ENCODE data around the gene BNC2. TPM values are rescaled to one million over a fixed set of nuclear protein-coding genes. Genes with fewer than 3 reads are reported as not detected.

BNC2 gene
- total and polyA plus RNA-seq, 2 of the 13 experiments (the other 11 are each of a cell fraction or from before 2014, with no cell fraction given), result not detected

DNA sequence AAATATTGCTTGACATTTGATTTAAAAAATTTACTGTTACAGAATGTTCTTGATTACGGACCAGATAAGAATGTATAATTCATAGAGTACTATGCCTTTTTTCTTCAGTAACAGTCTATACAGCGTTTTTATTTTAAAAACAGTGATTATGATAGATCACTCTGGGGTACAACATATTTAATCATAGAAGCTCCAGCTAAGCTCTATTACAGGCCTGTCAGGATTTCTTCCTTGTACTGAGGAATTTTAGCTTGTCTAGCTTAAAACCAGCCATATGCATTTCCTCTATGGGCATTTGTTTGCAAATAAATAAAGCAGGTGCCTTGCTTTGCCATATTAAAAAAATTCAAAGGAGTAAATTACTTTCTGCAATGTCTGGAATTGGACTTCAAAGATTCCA lies 423.8 kb downstream of the BNC2 start:
- in situ Hi-C loops (cut with HindIII; ENCODE audit: extremely low pct_ligation_motif_present, low pct_unique_long_range_greater_than_20kb), result no loop called here
- Histone ChIP-seq H3K4me1 (ENCODE audit: insufficient read depth, low read length) (no peaks in the 10 kb centered on the region), H3K27me3 (ENCODE audit: control insufficient read depth in 1 of 2, insufficient read depth in 2 of 2, low read length in 2 of 2) (no peaks in the 10 kb centered on the region), H2AFZ (ENCODE audit: low read length) (no peak overlapping the region), H3K79me2 (ENCODE audit: insufficient read depth, low read length) (no peaks in the 10 kb centered on the region), H3K27ac (ENCODE audit: extremely low read length, insufficient read depth, low read length) (no peak overlapping the region), H4K20me1 (ENCODE audit: insufficient read depth, low read length) (no peaks in the 10 kb centered on the region), H3K9ac (ENCODE audit: insufficient read depth, low read depth, low read length) (no peak overlapping the region), H3K36me3 (replicated peaks in 1 of 2; ENCODE audit: control insufficient read depth in 1 of 2, insufficient read depth in 2 of 2, low read length in 2 of 2) (no peaks in the 10 kb centered on the region), H3K4me3 (replicated peaks in 1 of 3; ENCODE audit: insufficient read depth in 1 of 3, low read depth in 2 of 3, low read length in 3 of 3) (no peak overlapping the region), H3K4me2 (ENCODE audit: low read depth, low read length) (no peak overlapping the region), H3K9me3 (ENCODE audit: low read length) (no peaks in the 10 kb centered on the region)
- ATAC-seq (no peak), DNase-seq (ENCODE audit: low spot score) (no peak), FAIRE-seq (no peak)
- CTCF ChIA-PET (ENCODE audit: low intra/inter-chr PET ratio, low total read pairs), result no interaction called here
- POLR2A ChIA-PET, result no interaction called here
- no peak for TF ChIP-seq ZNF317 (CRISPR knock-in tag; IDR thresholded peaks at IDR 0.05)
- no peak for TF ChIP-seq BHLHE40 (IDR thresholded peaks at IDR 0.05; ENCODE audit: low read length)
- TF ChIP-seq ZNF841 (CRISPR knock-in tag; IDR thresholded peaks at IDR 0.05; ENCODE audit: borderline replicate concordance), result no peak
- TF ChIP-seq, protein P1, sequence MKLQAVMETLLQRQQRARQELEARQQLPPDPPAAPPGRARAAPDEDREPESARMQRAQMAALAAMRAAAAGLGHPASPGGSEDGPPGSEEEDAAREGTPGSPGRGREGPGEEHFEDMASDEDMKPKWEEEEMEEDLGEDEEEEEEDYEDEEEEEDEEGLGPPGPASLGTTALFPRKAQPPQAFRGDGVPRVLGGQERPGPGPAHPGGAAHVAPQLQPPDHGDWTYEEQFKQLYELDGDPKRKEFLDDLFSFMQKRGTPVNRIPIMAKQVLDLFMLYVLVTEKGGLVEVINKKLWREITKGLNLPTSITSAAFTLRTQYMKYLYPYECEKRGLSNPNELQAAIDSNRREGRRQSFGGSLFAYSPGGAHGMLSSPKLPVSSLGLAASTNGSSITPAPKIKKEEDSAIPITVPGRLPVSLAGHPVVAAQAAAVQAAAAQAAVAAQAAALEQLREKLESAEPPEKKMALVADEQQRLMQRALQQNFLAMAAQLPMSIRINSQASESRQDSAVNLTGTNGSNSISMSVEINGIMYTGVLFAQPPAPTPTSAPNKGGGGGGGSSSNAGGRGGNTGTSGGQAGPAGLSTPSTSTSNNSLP (IDR thresholded peaks at IDR 0.05; ENCODE audit: low read depth, low read length), result no peak
- TF ChIP-seq ZNF777 (CRISPR knock-in tag; IDR thresholded peaks at IDR 0.05), result no peak
- no peak for TF ChIP-seq ATRX (CRISPR knock-in tag; IDR thresholded peaks at IDR 0.05; ENCODE audit: borderline replicate concordance)
- TF ChIP-seq YEATS4 (CRISPR knock-in tag; IDR thresholded peaks at IDR 0.05; ENCODE audit: borderline replicate concordance), result no peak
- no peak for TF ChIP-seq ZNF225 (CRISPR knock-in tag; IDR thresholded peaks at IDR 0.05)
- TF ChIP-seq BRCA1 (CRISPR knock-in tag; IDR thresholded peaks at IDR 0.05), result no peak
- TF ChIP-seq, protein P2, sequence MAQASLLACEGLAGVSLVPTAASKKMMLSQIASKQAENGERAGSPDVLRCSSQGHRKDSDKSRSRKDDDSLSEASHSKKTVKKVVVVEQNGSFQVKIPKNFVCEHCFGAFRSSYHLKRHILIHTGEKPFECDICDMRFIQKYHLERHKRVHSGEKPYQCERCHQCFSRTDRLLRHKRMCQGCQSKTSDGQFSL (CRISPR knock-in tag; IDR thresholded peaks at IDR 0.05), result no peak
- TF ChIP-seq, protein P3, sequence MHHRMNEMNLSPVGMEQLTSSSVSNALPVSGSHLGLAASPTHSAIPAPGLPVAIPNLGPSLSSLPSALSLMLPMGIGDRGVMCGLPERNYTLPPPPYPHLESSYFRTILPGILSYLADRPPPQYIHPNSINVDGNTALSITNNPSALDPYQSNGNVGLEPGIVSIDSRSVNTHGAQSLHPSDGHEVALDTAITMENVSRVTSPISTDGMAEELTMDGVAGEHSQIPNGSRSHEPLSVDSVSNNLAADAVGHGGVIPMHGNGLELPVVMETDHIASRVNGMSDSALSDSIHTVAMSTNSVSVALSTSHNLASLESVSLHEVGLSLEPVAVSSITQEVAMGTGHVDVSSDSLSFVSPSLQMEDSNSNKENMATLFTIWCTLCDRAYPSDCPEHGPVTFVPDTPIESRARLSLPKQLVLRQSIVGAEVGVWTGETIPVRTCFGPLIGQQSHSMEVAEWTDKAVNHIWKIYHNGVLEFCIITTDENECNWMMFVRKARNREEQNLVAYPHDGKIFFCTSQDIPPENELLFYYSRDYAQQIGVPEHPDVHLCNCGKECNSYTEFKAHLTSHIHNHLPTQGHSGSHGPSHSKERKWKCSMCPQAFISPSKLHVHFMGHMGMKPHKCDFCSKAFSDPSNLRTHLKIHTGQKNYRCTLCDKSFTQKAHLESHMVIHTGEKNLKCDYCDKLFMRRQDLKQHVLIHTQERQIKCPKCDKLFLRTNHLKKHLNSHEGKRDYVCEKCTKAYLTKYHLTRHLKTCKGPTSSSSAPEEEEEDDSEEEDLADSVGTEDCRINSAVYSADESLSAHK (CRISPR knock-in tag; IDR thresholded peaks at IDR 0.05; ENCODE audit: borderline replicate concordance), result no peak
- TF ChIP-seq EEA1 (CRISPR knock-in tag; IDR thresholded peaks at IDR 0.05; ENCODE audit: borderline replicate concordance), result no peak
- 21% methylated on average over 2 of the region's 2 CpGs for WGBS (ENCODE audit: low lambda C conversion rate)
- no TSS peak for BruUV-seq (replicated peaks)
- intact Hi-C loops (cut with micrococcal nuclease; ENCODE audit: unreplicated experiment), result no loop called here
